Activated naive CD4-positive, alpha-beta T cell treated with anti-CD3 and anti-CD28 coated beads for 36 hours (primary cell): ENCODE measurements around the gene CNPPD1. TPM values are rescaled to one million over a fixed set of nuclear protein-coding genes. Genes with fewer than 3 reads are reported as not detected.

Source experiments
- CTCF ChIA-PET: fragments of 350-600 bp; sonication (Branson Sonifier 250); formaldehyde crosslinking; loops from one replicate; lab custom pipeline; 2021; ENCODE audit warnings: antibody characterized with exemption; lab: Charles Lee
- DNase-seq: peaks from one replicate; pipeline ENCODE4 v3.0.0-alpha.2; 2020
- H3K27ac Mint-ChIP-seq: one replicate; pipeline ENCODE4 v1.8.0; 2021; ENCODE audit warnings: mild to moderate bottlenecking, mixed read lengths
- H3K27me3 Mint-ChIP-seq: one replicate; pipeline ENCODE4 v1.8.0; 2021; ENCODE audit warnings: low read depth, mixed read lengths
- H3K36me3 Mint-ChIP-seq: one replicate; pipeline ENCODE4 v1.8.0; 2021; ENCODE audit warnings: low read depth, mixed read lengths
- H3K4me1 Mint-ChIP-seq: one replicate; pipeline ENCODE4 v1.8.0; 2021; ENCODE audit warnings: low read depth, mixed read lengths
- H3K4me3 Mint-ChIP-seq: one replicate; pipeline ENCODE4 v1.8.0; 2021; ENCODE audit warnings: mild to moderate bottlenecking, moderate library complexity, mixed read lengths
- H3K9me3 Mint-ChIP-seq: one replicate; pipeline ENCODE4 v1.8.0; 2021; ENCODE audit warnings: mixed read lengths
- intact Hi-C: fragments of 100-400 bp; cut with micrococcal nuclease; formaldehyde crosslinking; loops from one replicate; pipeline ENCODE4 v1.15.1; 2023
- total RNA-seq, 2 experiments: library from RNA; stranded (reverse); gene quantifications; one replicate each; pipeline ENCODE4 v1.2.3, GENCODE V29; 2021

CNPPD1 gene
- total RNA-seq: 10 to 100 TPM; 27.0 to 31.4 TPM

GRCh38 chr2:219176818-219177551, at the start of gene CNPPD1:
CNPPD1 (minus strand) TSS chr2:219176925; CDS start chr2:219176828, 97 bp downstream.
- Mint-ChIP-seq H3K4me3 (peak within 1 kb of the TSS; percentile 94), H3K27ac (peak within 1 kb of the TSS; percentile 98), H3K27me3 (no peaks in the 10 kb centered on the region), H3K9me3 (no peaks in the 10 kb centered on the region), H3K36me3 (peaks cover 24% of the 10 kb centered on the region), H3K4me1 (peaks cover 50% of the 10 kb centered on the region)
- DNase-seq: peak; percentile 86
- CTCF ChIA-PET: interaction anchor here (0.8 to 8.9 kb wide), 13 partner anchors 11 to 289 kb away, joined by 3 to 67 read pairs (median 5); partner anchors contain the start of genes GLB1L, NHEJ1, STK16 and ZFAND2B
- intact Hi-C loops: loop anchor here (1.0 to 10.0 kb wide), 13 partner anchors 17 to 960 kb away; partner anchors contain the start of genes ANKZF1, ARPC2, ATG9A and CHPF

GRCh38 chr2:219225350-219225749, 48.6 kb upstream of the CNPPD1 start:
- H3K4me1 Mint-ChIP-seq: peaks cover 20% of the 10 kb centered on the region
- no peak for DNase-seq
- CTCF ChIA-PET: no interaction called here
- no peak overlapping the region for H3K4me3 Mint-ChIP-seq
- peaks cover 34% of the 10 kb centered on the region for H3K36me3 Mint-ChIP-seq
- no peaks in the 10 kb centered on the region for H3K9me3 Mint-ChIP-seq
- intact Hi-C loops: loop anchor here (10.0 kb wide), 1 partner anchor 511 kb away; the partner anchor contains the start of gene TTLL4
- H3K27ac Mint-ChIP-seq: no peak overlapping the region
- H3K27me3 Mint-ChIP-seq: no peaks in the 10 kb centered on the region

GRCh38 chr2:219223831-219224610, 47.3 kb upstream of the CNPPD1 start:
- DNase-seq: no peak
- CTCF ChIA-PET: interaction anchor here (1.0 to 1.2 kb wide), 2 partner anchors 64 to 71 kb away, joined by 3 to 5 read pairs; no protein-coding TSS in a partner anchor
- no peak overlapping the region for H3K27ac Mint-ChIP-seq
- peaks cover 34% of the 10 kb centered on the region for H3K36me3 Mint-ChIP-seq
- H3K4me3 Mint-ChIP-seq: no peak overlapping the region
- H3K4me1 Mint-ChIP-seq: peaks cover 22% of the 10 kb centered on the region
- intact Hi-C loops: loop anchor here (10.0 kb wide), 1 partner anchor 509 kb away; the partner anchor contains the start of gene TTLL4
- H3K9me3 Mint-ChIP-seq: no peaks in the 10 kb centered on the region
- no peaks in the 10 kb centered on the region for H3K27me3 Mint-ChIP-seq

GRCh38 chr2:219221957-219222518, 45.3 kb upstream of the CNPPD1 start:
- Mint-ChIP-seq H3K27ac (no peak overlapping the region), H3K36me3 (peaks cover 32% of the 10 kb centered on the region), H3K4me3 (no peak overlapping the region), H3K27me3 (no peaks in the 10 kb centered on the region), H3K9me3 (no peaks in the 10 kb centered on the region), H3K4me1 (peaks cover 15% of the 10 kb centered on the region)
- no peak for DNase-seq
- intact Hi-C loops: loop anchor here (10.0 kb wide), 1 partner anchor 507 kb away; the partner anchor contains the start of gene TTLL4
- CTCF ChIA-PET: interaction anchor here (1.1 kb wide), 1 partner anchor 74 kb away, joined by 3 read pairs; no protein-coding TSS in a partner anchor

- CTCF ChIA-PET: no interaction called here
- Mint-ChIP-seq H3K27me3 (no peaks in the 10 kb centered on the region), H3K36me3 (peaks cover 31% of the 10 kb centered on the region), H3K4me1 (peaks cover 25% of the 10 kb centered on the region), H3K4me3 (no peak overlapping the region), H3K27ac (no peak overlapping the region), H3K9me3 (no peaks in the 10 kb centered on the region)
- no peak for DNase-seq
- intact Hi-C loops: loop anchor here (10.0 kb wide), 1 partner anchor 506 kb away; the partner anchor contains the start of gene TTLL4
These were observed 44.1 kb upstream of the CNPPD1 start for GRCh38 chr2:219220652-219221402.

GRCh38 chr2:219219784-219220532, 43.2 kb upstream of the CNPPD1 start:
- Mint-ChIP-seq H3K27ac (no peak overlapping the region), H3K4me1 (peaks cover 25% of the 10 kb centered on the region), H3K9me3 (no peaks in the 10 kb centered on the region), H3K36me3 (peaks cover 27% of the 10 kb centered on the region), H3K27me3 (no peaks in the 10 kb centered on the region), H3K4me3 (no peak overlapping the region)
- CTCF ChIA-PET: no interaction called here
- intact Hi-C loops: loop anchor here (1.0 to 10.0 kb wide), 7 partner anchors 13 to 505 kb away; partner anchors contain the start of genes DNAJB2, DNPEP, GLB1L and STK16
- DNase-seq: no peak

- Mint-ChIP-seq H3K27ac (peak within 1 kb of the TSS; percentile 56), H3K36me3 (peaks cover 24% of the 10 kb centered on the region)
These were observed 42.3 kb upstream of the CNPPD1 start, which contains the start of gene ABCB6 for GRCh38 chr2:219218732-219219701. ABCB6 (minus strand) TSS chr2:219218958; CDS start chr2:219218673, 285 bp downstream.

GRCh38 chr2:219218217-219218731, 41.5 kb upstream of the CNPPD1 start:
- Mint-ChIP-seq H3K27ac (peak overlapping the region; percentile 56), H3K27me3 (no peaks in the 10 kb centered on the region), H3K36me3 (peaks cover 19% of the 10 kb centered on the region), H3K4me1 (peaks cover 25% of the 10 kb centered on the region), H3K4me3 (peak overlapping the region; percentile 78), H3K9me3 (no peaks in the 10 kb centered on the region)
- CTCF ChIA-PET: interaction anchor here (0.9 to 1.4 kb wide), 5 partner anchors 29 to 75 kb away, joined by 3 to 5 read pairs (median 4); no protein-coding TSS in a partner anchor
- peak; percentile 22 for DNase-seq
- intact Hi-C loops: loop anchor here (1.0 to 2.0 kb wide), 3 partner anchors 11 to 169 kb away; partner anchors contain the start of genes ANKZF1, ATG9A and DNPEP

More at GRCh38 chr2:219218732-219219701, 42.3 kb upstream of the CNPPD1 start, which contains the start of gene ABCB6:
- H3K4me1 Mint-ChIP-seq: peaks cover 25% of the 10 kb centered on the region
- H3K9me3 Mint-ChIP-seq: no peaks in the 10 kb centered on the region
- DNase-seq: peak; percentile 89
- intact Hi-C loops: loop anchor here (1.0 to 2.0 kb wide), 8 partner anchors 10 to 168 kb away; partner anchors contain the start of genes ANKZF1, ATG9A, DNAJB2 and DNPEP
- CTCF ChIA-PET: interaction anchor here (0.9 to 1.4 kb wide), 4 partner anchors 10 to 74 kb away, joined by 3 to 4 read pairs (median 4); partner anchors contain the start of gene ATG9A
- H3K27me3 Mint-ChIP-seq: no peaks in the 10 kb centered on the region
- peak within 1 kb of the TSS; percentile 78 for H3K4me3 Mint-ChIP-seq

GRCh38 chr2:219216535-219216915, 39.8 kb upstream of the CNPPD1 start:
- intact Hi-C loops: no loop called here
- Mint-ChIP-seq H3K27ac (no peak overlapping the region), H3K9me3 (no peaks in the 10 kb centered on the region), H3K27me3 (no peaks in the 10 kb centered on the region), H3K4me1 (peaks cover 25% of the 10 kb centered on the region), H3K4me3 (no peak overlapping the region), H3K36me3 (peaks cover 18% of the 10 kb centered on the region)
- no peak for DNase-seq
- CTCF ChIA-PET: interaction anchor here (0.6 to 1.7 kb wide), 7 partner anchors 12 to 990 kb away, joined by 3 to 5 read pairs (median 3); no protein-coding TSS in a partner anchor
